Upper lobe of left lung (tissue), 4 donors: ENCODE results near the gene COL27A1.

Experiments
- EP300 ChIP-seq, 4 donors: sonication (generic); formaldehyde crosslinking; IDR thresholded peaks; one replicate each; pipeline ENCODE4 v1.5.1; 2017; ENCODE audit warnings: antibody characterized with exemption in 4 of 4, control low read depth in 2 of 4
- POLR2A ChIP-seq, 4 donors: fragments of 450-650 bp; IDR thresholded peaks; one replicate each; pipeline ENCODE4 v1.5.1; 2016 to 2017; ENCODE audit warnings: antibody characterized with exemption in 4 of 4, mild to moderate bottlenecking in 2 of 4
- TF ChIP-seq, protein P1 (sequence below), 6 experiments: fragments of 450-650 bp in 4 of 6; fragments of 200-600 bp in 2 of 6; sonication (generic) in 2 of 6; IDR thresholded peaks; one replicate each; pipeline ENCODE4 v1.5.1; 2016 to 2019; ENCODE audit warnings: antibody characterized with exemption in 6 of 6

DNA sequence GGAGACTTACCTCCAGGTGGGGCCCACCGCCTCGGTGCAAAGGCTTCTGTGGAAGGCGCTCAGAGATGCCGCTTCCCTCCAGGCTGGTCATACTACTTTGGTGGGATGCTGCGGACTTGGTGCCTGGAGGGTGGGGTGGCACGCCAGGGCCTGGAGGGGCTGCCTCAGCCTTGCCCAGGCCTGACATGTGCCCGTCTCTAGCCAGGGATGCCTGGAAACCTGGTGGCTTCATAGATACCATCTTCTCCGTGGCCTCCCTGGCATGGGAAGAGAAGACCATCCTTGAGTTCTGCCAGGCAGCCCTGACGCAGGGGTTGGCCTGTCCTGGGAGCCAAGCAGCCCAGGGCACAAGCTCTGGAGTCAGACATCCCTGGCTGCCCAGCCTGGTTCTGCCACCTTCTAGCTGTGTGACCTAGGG, 202.6 kb downstream of the COL27A1 start:
- TF ChIP-seq, protein P1, sequence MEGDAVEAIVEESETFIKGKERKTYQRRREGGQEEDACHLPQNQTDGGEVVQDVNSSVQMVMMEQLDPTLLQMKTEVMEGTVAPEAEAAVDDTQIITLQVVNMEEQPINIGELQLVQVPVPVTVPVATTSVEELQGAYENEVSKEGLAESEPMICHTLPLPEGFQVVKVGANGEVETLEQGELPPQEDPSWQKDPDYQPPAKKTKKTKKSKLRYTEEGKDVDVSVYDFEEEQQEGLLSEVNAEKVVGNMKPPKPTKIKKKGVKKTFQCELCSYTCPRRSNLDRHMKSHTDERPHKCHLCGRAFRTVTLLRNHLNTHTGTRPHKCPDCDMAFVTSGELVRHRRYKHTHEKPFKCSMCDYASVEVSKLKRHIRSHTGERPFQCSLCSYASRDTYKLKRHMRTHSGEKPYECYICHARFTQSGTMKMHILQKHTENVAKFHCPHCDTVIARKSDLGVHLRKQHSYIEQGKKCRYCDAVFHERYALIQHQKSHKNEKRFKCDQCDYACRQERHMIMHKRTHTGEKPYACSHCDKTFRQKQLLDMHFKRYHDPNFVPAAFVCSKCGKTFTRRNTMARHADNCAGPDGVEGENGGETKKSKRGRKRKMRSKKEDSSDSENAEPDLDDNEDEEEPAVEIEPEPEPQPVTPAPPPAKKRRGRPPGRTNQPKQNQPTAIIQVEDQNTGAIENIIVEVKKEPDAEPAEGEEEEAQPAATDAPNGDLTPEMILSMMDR (IDR thresholded peaks at IDR 0.05), result no peak
- TF ChIP-seq POLR2A (IDR thresholded peaks at IDR 0.05), result no peak
- TF ChIP-seq EP300 (IDR thresholded peaks at IDR 0.05), result no peak
